ENCODE data around the gene KIF18A.
"Not testable (repeated sequence)": the region's sequence is repeated elsewhere in the genome, so short reads cannot be mapped to it uniquely, and the experiment has no call there.

KIF18A gene

GRCh38 chr11:28106353-28107043 is 1.5 kb downstream of the KIF18A start:
- no peak for DNase-seq

DNA sequence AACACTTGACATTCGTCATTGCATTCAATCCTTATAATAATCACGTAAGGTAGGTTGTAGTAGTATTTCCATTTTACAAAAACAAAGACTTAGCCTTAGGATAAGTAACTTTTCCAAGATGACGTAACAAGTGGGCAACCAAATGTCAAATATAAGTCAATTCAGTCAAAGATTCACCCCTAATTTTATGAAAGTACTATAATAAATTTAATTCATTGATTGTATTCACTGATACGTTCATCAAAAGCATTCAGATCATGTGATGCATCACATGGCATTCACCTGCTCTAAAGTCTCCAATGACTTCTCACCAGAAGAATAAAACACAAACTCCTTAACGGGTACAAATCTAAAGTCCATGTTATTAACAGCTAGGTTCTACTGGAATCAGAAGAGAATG is 2.1 kb downstream of the KIF18A start:
- DNase-seq = no peak

DNA sequence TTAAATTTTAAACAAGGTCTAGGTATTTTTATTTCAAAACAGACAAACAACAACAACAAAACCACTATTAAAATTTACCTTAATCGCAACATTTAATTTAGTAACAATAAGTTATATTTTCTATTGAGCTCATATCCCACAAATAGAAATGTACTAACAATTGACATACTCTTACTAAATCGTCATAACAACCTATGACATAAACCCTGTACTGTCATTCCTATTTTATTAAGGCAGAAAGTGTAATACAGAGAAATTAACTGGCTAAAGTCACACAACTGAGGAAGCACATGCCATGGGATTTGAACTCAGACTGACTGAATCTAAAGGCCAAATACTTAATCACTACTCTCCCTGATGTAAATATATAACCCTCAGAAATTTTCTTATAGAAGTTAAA is 3.0 kb downstream of the KIF18A start:
- DNase-seq = no peak

GRCh38 chr11:28104425-28104824 is 3.5 kb downstream of the KIF18A start:
- DNase-seq = no peak

- DNase-seq = not testable (repeated sequence)
Measured at GRCh38 chr11:28102300-28102699, 5.7 kb downstream of the KIF18A start.

DNA sequence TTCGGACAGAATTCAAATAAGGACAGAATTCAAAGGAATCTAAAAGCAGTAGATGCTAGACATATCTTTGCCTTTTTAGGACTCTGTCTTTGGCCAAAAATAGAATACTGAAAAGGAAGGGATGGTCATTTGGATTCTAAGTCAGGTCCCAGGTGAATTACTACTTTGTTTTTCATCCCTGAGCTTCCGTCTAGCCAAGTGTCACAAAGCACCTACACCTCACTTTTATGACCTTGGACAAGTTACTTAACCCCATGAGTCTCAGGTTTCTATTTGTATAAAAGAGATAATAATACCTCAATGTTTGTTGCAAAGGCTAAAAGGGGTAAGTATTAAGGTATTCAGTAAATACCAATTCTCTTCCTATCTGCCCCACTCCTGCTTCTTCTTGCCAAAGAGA is 7.3 kb downstream of the KIF18A start:
- no peak for DNase-seq

GRCh38 chr11:28099715-28100114 is 8.2 kb downstream of the KIF18A start:
- no peak for DNase-seq

DNA sequence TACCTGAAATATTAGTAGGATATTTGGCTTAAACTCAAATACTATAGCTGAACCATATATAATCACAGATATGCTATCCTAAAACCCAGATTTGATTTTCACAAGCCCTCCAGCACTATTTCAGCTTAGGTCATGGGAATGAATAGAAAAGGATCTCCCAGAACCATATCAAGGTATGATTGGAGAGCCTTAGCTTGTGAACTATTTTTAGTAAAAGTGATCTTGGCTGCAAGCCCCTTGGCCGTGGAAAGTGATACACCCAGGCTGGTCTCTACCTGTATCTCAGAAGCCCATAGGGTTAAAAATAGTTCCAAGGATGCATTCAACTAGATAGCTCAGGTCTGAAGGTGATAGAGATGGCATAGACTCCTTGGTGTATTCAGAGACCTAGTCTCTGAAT is 9.7 kb downstream of the KIF18A start:
- no peak for DNase-seq

DNA sequence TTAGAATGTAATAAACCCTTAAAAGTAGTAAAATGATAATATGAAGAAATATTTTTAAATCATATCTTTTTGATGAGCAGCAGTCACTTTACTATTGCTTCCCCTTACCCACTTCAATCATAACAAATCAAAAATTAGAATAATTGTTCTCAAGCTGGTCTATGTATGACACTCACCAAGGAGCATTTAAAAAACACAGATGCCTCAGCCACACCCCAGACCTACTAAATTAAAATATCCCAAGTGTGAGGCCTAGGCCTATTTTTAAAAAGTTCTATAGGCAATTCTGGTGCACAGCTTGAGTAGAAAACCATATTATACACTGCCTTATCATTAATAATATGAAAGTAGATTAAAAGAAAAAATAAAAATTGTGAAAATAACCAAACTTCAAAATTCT is 15.2 kb downstream of the KIF18A start:
- DNase-seq = no peak

- no peak for DNase-seq
Measured at GRCh38 chr11:28090052-28090749, 17.8 kb downstream of the KIF18A start.

DNA sequence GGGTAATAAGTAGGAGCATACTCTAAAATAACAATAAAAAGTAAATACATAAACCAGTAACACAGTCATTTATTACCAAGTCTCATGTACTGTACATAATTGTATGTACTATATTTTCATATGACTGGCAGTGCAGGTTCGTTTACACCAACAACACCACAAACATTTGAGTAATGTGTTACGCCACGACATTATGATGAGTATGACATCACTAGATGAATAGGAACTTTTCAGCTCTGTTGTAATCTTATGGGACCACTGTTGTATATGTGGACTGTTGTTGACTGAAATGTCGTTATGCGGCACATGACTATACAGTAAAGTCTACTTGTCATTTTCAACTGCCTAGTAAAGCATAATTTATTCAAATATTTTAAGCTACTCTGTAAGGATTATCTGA is 18.6 kb downstream of the KIF18A start:
- DNase-seq = no peak

DNA sequence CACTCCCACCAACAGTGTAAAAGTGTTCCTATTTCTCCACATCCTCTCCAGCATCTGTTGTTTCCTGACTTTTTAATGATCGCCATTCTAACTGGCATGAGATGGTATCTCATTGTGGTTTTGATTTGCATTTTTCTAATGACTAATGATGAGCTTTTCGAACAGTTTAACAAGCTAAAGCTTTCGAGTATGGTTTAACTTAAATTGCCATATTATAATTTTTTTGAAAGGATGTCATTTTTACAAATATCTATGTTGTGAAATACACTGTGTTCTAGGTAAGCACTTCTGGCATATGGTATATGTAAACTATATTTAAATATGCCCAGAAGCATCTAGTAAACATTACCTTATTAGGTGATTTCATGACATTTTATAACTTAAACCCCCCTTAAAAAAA is 20.3 kb downstream of the KIF18A start:
- DNase-seq = not testable (repeated sequence)

GRCh38 chr11:28087192-28087591 is 20.8 kb downstream of the KIF18A start:
- DNase-seq = not testable (repeated sequence)

GRCh38 chr11:28086569-28086968 is 21.4 kb downstream of the KIF18A start:
- no peak for DNase-seq

GRCh38 chr11:28083118-28083517 is 24.8 kb downstream of the KIF18A start:
- DNase-seq = no peak

GRCh38 chr11:28077521-28077920 is 30.4 kb downstream of the KIF18A start:
- no peak for DNase-seq

DNA sequence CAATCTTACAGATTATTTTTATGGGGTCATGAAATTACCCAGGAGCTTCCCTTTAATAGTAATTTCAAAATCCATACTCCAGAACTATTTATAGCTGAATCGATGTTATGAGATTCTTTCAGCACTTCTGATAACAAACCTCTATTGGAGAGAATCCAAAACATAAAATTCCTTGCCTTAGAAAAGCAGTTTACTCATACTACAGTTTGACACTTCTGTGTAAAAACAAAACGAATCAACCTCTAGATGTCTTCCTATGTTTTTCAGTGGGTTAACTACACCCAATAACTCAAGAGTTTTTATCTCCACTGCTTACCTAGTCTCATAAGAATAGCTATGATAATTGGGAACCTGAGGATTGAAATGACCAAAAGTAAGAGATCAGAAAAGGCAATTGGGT is 35.6 kb downstream of the KIF18A start:
- no peak for DNase-seq

DNA sequence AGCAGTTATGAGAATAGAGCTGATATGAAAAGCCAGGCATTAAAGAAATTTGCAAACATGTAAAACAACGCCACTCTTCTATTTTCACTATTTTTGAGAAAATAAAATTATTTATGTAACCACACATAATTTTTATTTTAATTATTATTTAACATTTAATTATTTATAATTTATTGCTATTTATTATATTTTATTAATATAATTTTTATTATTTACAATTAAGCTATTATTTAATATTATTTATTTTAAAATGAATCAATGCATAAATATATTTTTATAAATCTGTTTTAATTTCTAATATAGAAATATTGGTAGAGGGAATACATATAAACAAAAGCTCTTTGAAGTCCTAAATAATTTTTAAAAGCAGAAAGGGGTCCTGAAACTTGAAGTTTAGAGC is 36.7 kb downstream of the KIF18A start:
- no peak for DNase-seq

DNA sequence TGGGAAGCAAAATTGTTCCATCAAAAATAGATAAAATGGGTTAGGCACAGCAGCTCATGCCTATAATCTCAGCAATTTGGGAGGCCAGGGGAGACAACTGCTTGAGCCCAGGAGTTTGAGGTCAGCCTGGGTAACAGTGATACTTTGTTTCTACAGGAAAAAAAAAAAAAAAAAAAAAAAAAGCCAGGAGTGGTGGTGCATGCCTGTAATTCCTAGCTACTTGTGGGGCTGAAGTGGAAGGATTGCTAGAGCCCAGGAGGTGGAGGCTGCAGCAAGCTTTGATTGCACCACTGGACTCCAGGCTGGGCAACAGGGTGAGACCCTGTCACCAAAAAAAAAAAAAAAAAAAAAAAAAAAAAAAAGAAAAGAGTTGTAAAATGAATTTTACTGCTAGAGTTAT is 49.6 kb downstream of the KIF18A start:
- DNase-seq = no peak

DNA sequence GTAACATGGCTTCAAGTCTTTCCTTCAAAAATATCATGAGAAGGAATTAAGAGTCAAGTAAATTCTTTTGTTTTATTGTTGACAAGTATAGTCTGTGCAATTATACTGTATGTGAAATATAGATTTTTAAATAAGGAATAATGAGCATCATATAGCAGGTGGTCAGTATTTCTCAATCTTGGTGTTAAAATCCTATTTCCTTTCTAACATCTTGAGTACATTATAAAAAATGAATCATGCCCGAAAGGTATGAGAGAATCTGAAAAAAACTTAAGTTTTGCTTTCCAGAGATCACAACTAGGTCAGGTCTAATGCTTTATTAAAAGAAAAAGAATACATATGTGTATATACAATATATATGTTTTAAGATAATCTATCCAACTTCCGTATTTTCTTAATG is 53.1 kb downstream of the KIF18A start:
- no peak for DNase-seq

GRCh38 chr11:28049338-28050216 is 58.4 kb downstream of the KIF18A start:
- DNase-seq = no peak

DNA sequence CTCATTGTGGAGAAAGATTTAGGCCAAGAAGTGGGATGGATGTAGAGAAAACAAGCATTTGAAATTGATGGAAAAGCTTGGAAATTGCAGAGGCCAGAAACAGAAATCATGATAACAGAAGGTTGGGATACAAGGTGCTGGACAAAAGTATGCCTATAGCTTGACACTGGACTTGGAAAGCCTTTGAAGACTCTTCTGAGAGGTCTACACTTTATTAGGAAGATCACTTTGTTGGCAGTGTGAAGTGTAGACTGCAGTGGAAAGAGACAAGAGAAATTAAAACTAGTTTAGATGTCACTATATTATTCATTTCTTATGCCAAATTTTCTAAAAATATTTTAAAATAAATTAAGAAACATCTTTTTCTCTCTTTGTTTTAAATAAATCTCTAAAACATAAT is 59.1 kb downstream of the KIF18A start:
- DNase-seq = no peak

GRCh38 chr11:28043930-28044709 is 63.8 kb downstream of the KIF18A start:
- no peak for DNase-seq
